ENCODE data around the gene CYTH4. TPM values are rescaled to one million over a fixed set of nuclear protein-coding genes. Genes with fewer than 3 reads are reported as not detected.

Gene CYTH4
- total RNA-seq, 4 donors from 2014 or later, result 1.4 to 13.1 (median 3.0) TPM

- no peak overlapping the region for H3K4me3 ChIP-seq (ENCODE audit: low read depth, poor library complexity, severe bottlenecking)
- 50 to 55% methylated on average over 5 of the region's 5 CpGs for WGBS, 2 donors
- TF ChIP-seq POLR2A (IDR thresholded peaks at IDR 0.05) (no peak), CTCF (IDR thresholded peaks at IDR 0.05) (no peak)
- DNase-seq (ENCODE audit: low spot score in 2 of 2), result no peak
- intact Hi-C loops (cut with DNase I; ENCODE audit: low total_unique reads), result no loop called here
These were observed 4.0 kb upstream of the CYTH4 start for GRCh38 chr22:37278261-37278660.

GRCh38 chr22:37279331-37280181 lies 2.8 kb upstream of the CYTH4 start:
- WGBS, 2 donors, result 71 to 73% methylated on average over 17 of the region's 17 CpGs
- TF ChIP-seq POLR2A (IDR thresholded peaks at IDR 0.05), result no peak
- TF ChIP-seq CTCF (IDR thresholded peaks at IDR 0.05), result no peak

GRCh38 chr22:37280718-37281117 lies 1.6 kb upstream of the CYTH4 start:
- intact Hi-C loops (cut with DNase I; ENCODE audit: low total_unique reads), result no loop called here
- no peak for DNase-seq (ENCODE audit: low spot score in 2 of 2)
- H3K4me3 ChIP-seq (ENCODE audit: low read depth, poor library complexity, severe bottlenecking), result no peak overlapping the region
- no peak for TF ChIP-seq POLR2A (IDR thresholded peaks at IDR 0.05)
- no peak for TF ChIP-seq CTCF (IDR thresholded peaks at IDR 0.05)
- 87 to 95% methylated on average over 5 of the region's 5 CpGs for WGBS, 2 donors

More at GRCh38 chr22:37279331-37280181, 2.8 kb upstream of the CYTH4 start:
- DNase-seq (ENCODE audit: low spot score in 2 of 2), result no peak
- intact Hi-C loops (cut with DNase I; ENCODE audit: low total_unique reads), result no loop called here
- H3K4me3 ChIP-seq (ENCODE audit: low read depth, poor library complexity, severe bottlenecking), result no peak overlapping the region

GRCh38 chr22:37281195-37281594 lies 1.1 kb upstream of the CYTH4 start:
- H3K4me3 ChIP-seq (ENCODE audit: low read depth, poor library complexity, severe bottlenecking), result no peak overlapping the region
- WGBS, 2 donors, result 79 to 97% methylated on average over 7 of the region's 7 CpGs
- intact Hi-C loops (cut with DNase I; ENCODE audit: low total_unique reads), result no loop called here
- TF ChIP-seq POLR2A (IDR thresholded peaks at IDR 0.05) (no peak), CTCF (IDR thresholded peaks at IDR 0.05) (no peak)
- no peak for DNase-seq (ENCODE audit: low spot score in 2 of 2)

GRCh38 chr22:37281646-37282384 lies 493 bp upstream of the CYTH4 start:
- no peak for DNase-seq (ENCODE audit: low spot score in 2 of 2)
- no peak overlapping the region for H3K4me3 ChIP-seq (ENCODE audit: low read depth, poor library complexity, severe bottlenecking)
- 73 to 85% methylated on average over 12 of the region's 12 CpGs for WGBS, 2 donors
- no peak for TF ChIP-seq CTCF (IDR thresholded peaks at IDR 0.05)
- TF ChIP-seq POLR2A (IDR thresholded peaks at IDR 0.05), result no peak
- intact Hi-C loops (cut with DNase I; ENCODE audit: low total_unique reads), result no loop called here

Data from lower leg skin (tissue), 4 donors.